Keratinocyte (primary cell): ENCODE measurements around the gene GJB4. TPM values are rescaled to one million over a fixed set of nuclear protein-coding genes. Genes with fewer than 3 reads are reported as not detected.

Experiments used
- DNase-seq: peaks from one replicate; pipeline ENCODE4 v3.0.0-alpha.2; 2011; ENCODE audit warnings: low read depth, missing footprints, low spot score
- FAIRE-seq: peaks from 2 replicates; lab custom pipeline; 2011; peaks lifted over from hg19 to GRCh38; lab: Jason Lieb, UNC
- H2AFZ ChIP-seq: 2 replicates; pipeline ENCODE4 v1.6.0; 2012; ENCODE audit warnings: low read length, control low read depth, inconsistent platforms; ENCODE audit not compliant: control insufficient read depth
- H3K27ac ChIP-seq: 2 replicates; pipeline ENCODE4 v1.5.1; 2011; ENCODE audit warnings: low read length; ENCODE audit not compliant: control insufficient read depth, insufficient read depth
- H3K27me3 ChIP-seq: 3 replicates; pipeline ENCODE4 v1.6.0; 2011; ENCODE audit warnings: low read length; ENCODE audit not compliant: control insufficient read depth, insufficient read depth; ENCODE audit errors: extremely low read depth
- H3K36me3 ChIP-seq, 2 experiments: 2 replicates in 1 of 2; 3 replicates in 1 of 2; pipeline ENCODE4 v1.5.1; 2011; ENCODE audit warnings: low read length in 2 of 2, mild to moderate bottlenecking in 1 of 2; ENCODE audit not compliant: control insufficient read depth in 2 of 2, insufficient read depth in 2 of 2; ENCODE audit errors: extremely low read depth in 1 of 2
- H3K4me1 ChIP-seq: 3 replicates; pipeline ENCODE4 v1.5.1; 2011; ENCODE audit warnings: low read length; ENCODE audit not compliant: control insufficient read depth, insufficient read depth; ENCODE audit errors: extremely low read depth
- H3K4me2 ChIP-seq: 3 replicates; pipeline ENCODE4 v1.6.0; 2011; ENCODE audit warnings: low read depth, low read length; ENCODE audit not compliant: control insufficient read depth, insufficient read depth; ENCODE audit errors: extremely low read depth
- H3K4me3 ChIP-seq, 3 experiments: fragments of 200-600 bp in 1 of 3; sonication (generic) in 1 of 3; 2 replicates in 2 of 3; 3 replicates in 1 of 3; pipeline ENCODE4 v1.5.1; 2011 to 2016; ENCODE audit warnings: low read length in 3 of 3, mild to moderate bottlenecking in 3 of 3, control low read depth in 2 of 3, inconsistent platforms in 1 of 3, low read depth in 1 of 3, mixed read lengths in 1 of 3, mixed run types in 1 of 3, moderate library complexity in 1 of 3; ENCODE audit not compliant: control insufficient read depth in 2 of 3, insufficient read depth in 2 of 3; ENCODE audit errors: extremely low read depth in 1 of 3
- H3K79me2 ChIP-seq: 2 replicates; pipeline ENCODE4 v1.6.0; 2012; ENCODE audit warnings: low read length; ENCODE audit not compliant: control insufficient read depth, insufficient read depth
- H3K9ac ChIP-seq: 3 replicates; pipeline ENCODE4 v1.6.0; 2011; ENCODE audit warnings: low read length; ENCODE audit not compliant: control insufficient read depth, insufficient read depth; ENCODE audit errors: extremely low read depth
- H3K9me1 ChIP-seq: 3 replicates; pipeline ENCODE4 v1.6.0; 2011; ENCODE audit warnings: low read length; ENCODE audit not compliant: control insufficient read depth, insufficient read depth; ENCODE audit errors: extremely low read depth
- H3K9me3 ChIP-seq: 2 replicates; pipeline ENCODE4 v1.5.1; 2012; ENCODE audit warnings: low read depth, low read length; ENCODE audit not compliant: control insufficient read depth
- H4K20me1 ChIP-seq: 3 replicates; pipeline ENCODE4 v1.6.0; 2011; ENCODE audit warnings: low read length; ENCODE audit not compliant: control insufficient read depth, insufficient read depth; ENCODE audit errors: extremely low read depth
- EZH2 ChIP-seq: IDR thresholded peaks from one replicate; pipeline ENCODE4 v1.6.1; 2012; ENCODE audit warnings: inconsistent platforms, mild to moderate bottlenecking, low read length, moderate library complexity
- dilution Hi-C: fragments of 300-500 bp; cut with MboI; formaldehyde crosslinking; loops from one replicate; pipeline ENCODE4 v1.7.0; 2020; ENCODE audit warnings: low sequenced_read_pairs; ENCODE audit not compliant: extremely low pct_ligation_motif_present
- polyA plus RNA-seq, 5 experiments: library from polyadenylated mRNA; depleted of rRNA in 3 of 5; stranded (reverse) in 3 of 5; stranded (forward) in 1 of 5; unstranded in 1 of 5; fragments of >200 nt; gene quantifications; 1 replicate in 1 of 5; 2 replicates in 3 of 5; 3 replicates in 1 of 5; pipeline versions ENCODE4 v1.2.1 to v1.2.3, GENCODE V29; 2011 to 2012; ENCODE audit warnings: missing spikeins in 2 of 5, low read depth in 1 of 5, low replicate concordance in 1 of 5
- TF ChIP-seq, protein P1 (sequence below), 3 experiments: IDR thresholded peaks in 1 of 3; conservative IDR thresholded peaks in 1 of 3; optimal IDR thresholded peaks in 1 of 3; 2 replicates in 2 of 3; 3 replicates in 1 of 3; pipeline versions ENCODE3 to v1.5.1; 2011; ENCODE audit warnings: low read length in 3 of 3, mild to moderate bottlenecking in 3 of 3, moderate library complexity in 2 of 3, control low read depth in 1 of 3, inconsistent platforms in 1 of 3; ENCODE audit not compliant: insufficient read depth in 2 of 3; ENCODE audit errors: extremely low read depth in 1 of 3

Gene GJB4
- polyA plus RNA-seq, 1 donor (not counting 4 experiments of a cell fraction or from before 2014, with no cell fraction given) = 18.1 TPM

- Histone ChIP-seq H3K9me3 (no peaks in the 10 kb centered on the region), H3K4me3 (peak overlapping the region; percentile 13 to 37 (median 18)), H3K9ac (peak overlapping the region; percentile 59), H3K79me2 (peaks cover 36% of the 10 kb centered on the region), H3K9me1 (no peaks in the 10 kb centered on the region), H4K20me1 (no peaks in the 10 kb centered on the region), H3K4me1 (peaks cover 63% of the 10 kb centered on the region), H2AFZ (no peak overlapping the region), H3K27ac (peak overlapping the region; percentile 83), H3K4me2 (peak overlapping the region; percentile 75), H3K27me3 (no peaks in the 10 kb centered on the region), H3K36me3 (peaks cover 1 to 24% of the 10 kb centered on the region in 2 experiments)
- DNase-seq = peak; percentile 94
- FAIRE-seq = peak; percentile 100
- TF ChIP-seq, protein P1, sequence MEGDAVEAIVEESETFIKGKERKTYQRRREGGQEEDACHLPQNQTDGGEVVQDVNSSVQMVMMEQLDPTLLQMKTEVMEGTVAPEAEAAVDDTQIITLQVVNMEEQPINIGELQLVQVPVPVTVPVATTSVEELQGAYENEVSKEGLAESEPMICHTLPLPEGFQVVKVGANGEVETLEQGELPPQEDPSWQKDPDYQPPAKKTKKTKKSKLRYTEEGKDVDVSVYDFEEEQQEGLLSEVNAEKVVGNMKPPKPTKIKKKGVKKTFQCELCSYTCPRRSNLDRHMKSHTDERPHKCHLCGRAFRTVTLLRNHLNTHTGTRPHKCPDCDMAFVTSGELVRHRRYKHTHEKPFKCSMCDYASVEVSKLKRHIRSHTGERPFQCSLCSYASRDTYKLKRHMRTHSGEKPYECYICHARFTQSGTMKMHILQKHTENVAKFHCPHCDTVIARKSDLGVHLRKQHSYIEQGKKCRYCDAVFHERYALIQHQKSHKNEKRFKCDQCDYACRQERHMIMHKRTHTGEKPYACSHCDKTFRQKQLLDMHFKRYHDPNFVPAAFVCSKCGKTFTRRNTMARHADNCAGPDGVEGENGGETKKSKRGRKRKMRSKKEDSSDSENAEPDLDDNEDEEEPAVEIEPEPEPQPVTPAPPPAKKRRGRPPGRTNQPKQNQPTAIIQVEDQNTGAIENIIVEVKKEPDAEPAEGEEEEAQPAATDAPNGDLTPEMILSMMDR (optimal IDR thresholded peaks at IDR 0.05 in 1 of 3, IDR thresholded peaks at IDR 0.05 in 1 of 3, conservative IDR thresholded peaks at IDR 0.05 in 1 of 3; ENCODE audit: extremely low read depth in 1 of 3, insufficient read depth in 2 of 3, low read length in 3 of 3) = no peak
- TF ChIP-seq EZH2 = no peak
- dilution Hi-C loops = no loop called here
Observed at GRCh38 chr1:34763142-34763781, 3.7 kb downstream of the GJB4 start.

DNA sequence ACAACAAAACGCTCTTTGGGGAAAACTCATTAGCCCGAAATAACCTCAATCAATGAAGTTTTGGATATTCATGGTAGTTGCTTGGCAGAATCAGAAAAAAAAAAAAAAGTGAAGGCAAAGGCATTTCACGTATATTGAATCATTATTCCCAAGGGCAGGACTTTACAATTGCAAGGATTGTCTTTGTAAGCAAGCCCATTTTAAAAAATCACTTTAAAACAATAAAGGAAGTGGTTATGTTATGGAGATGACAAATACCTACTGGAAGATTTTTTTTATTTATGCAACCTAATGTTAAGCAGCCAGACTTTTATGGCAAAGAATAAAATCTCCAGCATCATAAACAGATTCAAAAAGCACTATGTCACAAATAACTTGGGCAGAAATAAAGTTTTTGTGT is 9.3 kb downstream of the GJB4 start:
- no peak overlapping the region for H3K4me3 ChIP-seq
- H3K27me3 ChIP-seq = no peaks in the 10 kb centered on the region
- FAIRE-seq (peak; percentile 20), DNase-seq (no peak)
- no peak overlapping the region for H2AFZ ChIP-seq
- H3K79me2 ChIP-seq = peaks cover 4% of the 10 kb centered on the region
- dilution Hi-C loops = no loop called here
- no peaks in the 10 kb centered on the region for H3K9me3 ChIP-seq
- H3K4me2 ChIP-seq = peak overlapping the region; percentile 10
- H3K4me1 ChIP-seq = peaks cover 31% of the 10 kb centered on the region
- peaks cover 0 to 10% of the 10 kb centered on the region in 2 experiments for H3K36me3 ChIP-seq
- H4K20me1 ChIP-seq = no peaks in the 10 kb centered on the region
- no peak overlapping the region for H3K27ac ChIP-seq
- no peak for TF ChIP-seq EZH2
- TF ChIP-seq, protein P1 (optimal IDR thresholded peaks at IDR 0.05 in 1 of 3, IDR thresholded peaks at IDR 0.05 in 1 of 3, conservative IDR thresholded peaks at IDR 0.05 in 1 of 3; ENCODE audit: extremely low read depth in 1 of 3, insufficient read depth in 2 of 3, low read length in 3 of 3) = no peak
- H3K9me1 ChIP-seq = no peaks in the 10 kb centered on the region
- no peak overlapping the region for H3K9ac ChIP-seq
